HepG2 (cell line): ENCODE results near the gene OGG1. TPM values are rescaled to one million over a fixed set of nuclear protein-coding genes. Genes with fewer than 3 reads are reported as not detected.

Source experiments
- ATAC-seq: fragments of 200-7000 bp; cut with Tn5 transposase; 3 replicates; pipeline ENCODE4 v1.9.1; 2020; ENCODE audit warnings: mild to moderate bottlenecking, moderate library complexity
- BruUV-seq: library from RNA; stranded (reverse); fragments of 400-500 nt; replicated peaks from 2 replicates; lab custom pipeline; 2021; lab: Mats Ljungman, UMichigan
- CTCF ChIA-PET: fragments of 300-600 bp; formaldehyde crosslinking; extraction: SDS; loops from one replicate; lab custom pipeline; 2021; ENCODE audit warnings: low total read pairs, inconsistent platforms, low intra/inter-chr PET ratio; lab: Yijun Ruan, JAX
- POLR2A ChIA-PET: fragments of 350-600 bp; sonication (Branson Sonifier 250); formaldehyde crosslinking; loops from one replicate; lab custom pipeline; 2020; ENCODE audit warnings: antibody characterized with exemption, inconsistent platforms; lab: Yijun Ruan, JAX
- DNase-seq: peaks from one replicate; pipeline ENCODE4 v3.0.0-alpha.2; 2015; ENCODE audit warnings: low spot score
- FAIRE-seq: peaks from 3 replicates; lab custom pipeline; 2011; peaks lifted over from hg19 to GRCh38; lab: Jason Lieb, UNC
- H2AFZ ChIP-seq: one replicate; pipeline ENCODE4 v1.6.1; 2011; ENCODE audit warnings: low read length, inconsistent platforms
- H3K27ac ChIP-seq: fragments of 300-600 bp; 3 replicates; pipeline ENCODE4 v1.8.0; 2011; ENCODE audit warnings: mixed run types, mild to moderate bottlenecking, mixed read lengths, low read length, inconsistent platforms; ENCODE audit not compliant: insufficient read depth; ENCODE audit errors: extremely low read length
- H3K27me3 ChIP-seq, 2 experiments: fragments of 200-600 bp in 1 of 2; 2 replicates in 1 of 2; 3 replicates in 1 of 2; pipeline versions ENCODE4 v1.6.0 to v1.8.0; 2011; ENCODE audit warnings: low read length in 2 of 2, mild to moderate bottlenecking in 2 of 2, moderate library complexity in 2 of 2, inconsistent platforms in 1 of 2; ENCODE audit not compliant: insufficient read depth in 2 of 2, control insufficient read depth in 1 of 2
- H3K36me3 ChIP-seq, 2 experiments: fragments of 200-600 bp in 1 of 2; replicated peaks in 1 of 2; 2 replicates in 1 of 2; 3 replicates in 1 of 2; pipeline versions ENCODE4 v1.5.1 to v1.8.0; 2011; ENCODE audit warnings: low read length in 2 of 2, inconsistent platforms in 1 of 2; ENCODE audit not compliant: insufficient read depth in 2 of 2, control insufficient read depth in 1 of 2
- H3K4me1 ChIP-seq: 2 replicates; pipeline ENCODE4 v1.5.1; 2012; ENCODE audit warnings: low read length, inconsistent platforms; ENCODE audit not compliant: insufficient read depth
- H3K4me2 ChIP-seq: 2 replicates; pipeline ENCODE4 v1.6.0; 2011; ENCODE audit warnings: low read depth, low read length, inconsistent platforms
- H3K4me3 ChIP-seq, 3 experiments: fragments of 200-600 bp in 1 of 3; sonication (generic), shearing (Covaris generic) in 1 of 3; replicated peaks in 1 of 3; 2 replicates each; pipeline ENCODE4 v1.5.1; 2011 to 2016; ENCODE audit warnings: low read length in 3 of 3, inconsistent platforms in 2 of 3, low read depth in 2 of 3, mild to moderate bottlenecking in 2 of 3, control low read depth in 1 of 3, mixed read lengths in 1 of 3; ENCODE audit not compliant: insufficient read depth in 1 of 3
- H3K79me2 ChIP-seq: one replicate; pipeline ENCODE4 v1.6.1; 2011; ENCODE audit warnings: low read length, inconsistent platforms; ENCODE audit not compliant: insufficient read depth
- H3K9ac ChIP-seq: 2 replicates; pipeline ENCODE4 v1.6.0; 2011; ENCODE audit warnings: mild to moderate bottlenecking, low read depth, low read length, inconsistent platforms; ENCODE audit not compliant: insufficient read depth
- H3K9me3 ChIP-seq: 2 replicates; pipeline ENCODE4 v1.5.1; 2012; ENCODE audit warnings: mild to moderate bottlenecking, low read length
- H4K20me1 ChIP-seq: 2 replicates; pipeline ENCODE4 v1.6.0; 2011; ENCODE audit warnings: inconsistent platforms, mild to moderate bottlenecking, low read length, moderate library complexity; ENCODE audit not compliant: insufficient read depth
- HOXD1 ChIP-seq: sonication (generic); formaldehyde crosslinking; IDR thresholded peaks from 2 replicates; pipeline ENCODE4 v1.5.0; 2020; ENCODE audit warnings: missing genetic modification reagents
- IRX3 ChIP-seq: sonication (generic); formaldehyde crosslinking; IDR thresholded peaks from 2 replicates; pipeline ENCODE4 v1.8.1; 2023; ENCODE audit warnings: mild to moderate bottlenecking, low read depth, missing genetic modification reagents, borderline replicate concordance
- JUND ChIP-seq: sonication (generic); formaldehyde crosslinking; IDR thresholded peaks from 2 replicates; pipeline ENCODE4 v1.8.0; 2022; ENCODE audit warnings: mild to moderate bottlenecking, missing genetic modification reagents
- MLLT10 ChIP-seq: sonication (generic); formaldehyde crosslinking; IDR thresholded peaks from 2 replicates; pipeline ENCODE4 v1.4.0; 2020; ENCODE audit warnings: missing genetic modification reagents
- MXD4 ChIP-seq: IDR thresholded peaks from 2 replicates; pipeline ENCODE4 v1.6.1; 2016; ENCODE audit warnings: mild to moderate bottlenecking, missing biosample characterization, missing genetic modification reagents
- PLRG1 ChIP-seq: fragments of 450-650 bp; conservative IDR thresholded peaks from 2 replicates; pipeline ENCODE4 v1.6.1; 2016
- SAFB2 ChIP-seq: sonication (generic); formaldehyde crosslinking; IDR thresholded peaks from 2 replicates; pipeline ENCODE4 v1.5.1; 2020; ENCODE audit warnings: missing genetic modification reagents, low read depth, mild to moderate bottlenecking, borderline replicate concordance
- TBX2 ChIP-seq: sonication (generic); formaldehyde crosslinking; IDR thresholded peaks from 2 replicates; pipeline ENCODE4 v1.5.0; 2020; ENCODE audit warnings: missing genetic modification reagents, mild to moderate bottlenecking, borderline replicate concordance
- U2AF2 ChIP-seq: fragments of 200-400 bp; formaldehyde crosslinking; IDR thresholded peaks from 2 replicates; pipeline ENCODE4 v1.6.1; 2017; ENCODE audit warnings: low read depth, mild to moderate bottlenecking, low read length
- WIZ ChIP-seq: sonication (generic); formaldehyde crosslinking; IDR thresholded peaks from 2 replicates; pipeline ENCODE4 v1.5.1; 2020; ENCODE audit warnings: mild to moderate bottlenecking, missing genetic modification reagents
- ZNF777 ChIP-seq: sonication (generic); formaldehyde crosslinking; IDR thresholded peaks from 2 replicates; pipeline ENCODE4 v1.4.0; 2020; ENCODE audit warnings: missing genetic modification reagents
- WGBS: methylation state at CpG from one replicate; pipeline ENCODE4 v1.1.6; 2017; ENCODE audit warnings: low lambda C conversion rate; 5-methylcytosine and 5-hydroxymethylcytosine counted together
- in situ Hi-C: cut with HindIII; loops from 2 replicates; pipeline ENCODE4 v1.10.0; 2017; ENCODE audit warnings: low pct_unique_long_range_greater_than_20kb; ENCODE audit not compliant: extremely low pct_ligation_motif_present
- intact Hi-C: fragments of 100-400 bp; cut with micrococcal nuclease; formaldehyde crosslinking; loops from one replicate; pipeline ENCODE4 v1.10.0; 2022; ENCODE audit not compliant: unreplicated experiment
- polyA plus RNA-seq, 8 experiments: library from polyadenylated mRNA; depleted of rRNA in 3 of 8; stranded (reverse) in 7 of 8; unstranded in 1 of 8; fragments of >200 nt; fragmentation: Illumina TruSeq in 4 of 8; extraction: Trizol in 4 of 8; gene quantifications; 2 replicates each; pipeline versions ENCODE4 v1.2.1 to v1.2.3, GENCODE V29; 2011 to 2016; ENCODE audit warnings: low read depth in 4 of 8, missing spikeins in 1 of 8, mixed read lengths in 1 of 8; ENCODE audit not compliant: insufficient read depth in 1 of 8
- total RNA-seq, 5 experiments: library from RNA; depleted of rRNA; stranded (reverse); fragments of >200 nt; fragmentation: Illumina TruSeq; extraction: Trizol; gene quantifications; 2 replicates each; pipeline ENCODE4 v1.2.3, GENCODE V29; 2016; ENCODE audit warnings: low read depth in 1 of 5
- TF ChIP-seq, protein P1 (sequence below): sonication (generic); formaldehyde crosslinking; IDR thresholded peaks from 2 replicates; pipeline ENCODE4 v1.4.0; 2020; ENCODE audit warnings: missing genetic modification reagents
- TF ChIP-seq, protein P2 (sequence below): sonication (generic); formaldehyde crosslinking; IDR thresholded peaks from 2 replicates; pipeline ENCODE4 v1.5.0; 2020; ENCODE audit warnings: missing genetic modification reagents, mild to moderate bottlenecking, borderline replicate concordance

Gene OGG1
- total and polyA plus RNA-seq, 2 of the 13 experiments (the other 11 are each of a cell fraction or from before 2014, with no cell fraction given) = 28.7 to 33.2 TPM

- peak overlapping the region; percentile 51 to 96 (median 70); a peak in 5 of 6 replicates for H3K4me3 ChIP-seq
- intact Hi-C loops = loop anchor here (1.0 to 2.0 kb wide), 2 partner anchors 19 to 62 kb away; partner anchors contain the start of genes ARPC4, OGG1 and TADA3
- H3K27ac ChIP-seq = no peak overlapping the region
- no peaks in the 10 kb centered on the region; a peak in 1 of 5 replicates for H3K27me3 ChIP-seq
- TF ChIP-seq SAFB2 (CRISPR knock-in tag) (0 out of 2 replicates have a peak, but pooled peaks have one; percentile 6), PLRG1 (no peak), HOXD1 (CRISPR knock-in tag) (peak; percentile 1; the same call in 1 of the 2 replicates)
- H3K9ac ChIP-seq = peak overlapping the region; percentile 18; the same call in 1 of the 2 replicates
- WGBS = under 1% methylated on average over 17 of the region's 17 CpGs
- no peak for DNase-seq
- peak overlapping the region; percentile 82 for H2AFZ ChIP-seq
- ChIA-PET CTCF (no interaction called here), POLR2A (interaction anchor here (0.7 to 4.3 kb wide), 6 partner anchors 19 to 411 kb away, joined by 3 to 40 read pairs (median 9); partner anchors contain the start of genes ARPC4, CAMK1, OGG1 and TADA3)
- H3K36me3 ChIP-seq = peaks cover 4 to 26% of the 10 kb centered on the region in 2 experiments; a peak in 4 of 5 replicates
- H3K9me3 ChIP-seq = no peaks in the 10 kb centered on the region
- H3K79me2 ChIP-seq = peaks cover 24% of the 10 kb centered on the region
- H4K20me1 ChIP-seq = peaks cover 6% of the 10 kb centered on the region
- H3K4me2 ChIP-seq = peak overlapping the region; percentile 75
- BruUV-seq = no TSS peak
- in situ Hi-C loops = no loop called here
- FAIRE-seq = peak; percentile 68
- peak; percentile 77 for ATAC-seq
- H3K4me1 ChIP-seq = peaks cover 31% of the 10 kb centered on the region
These were observed 19.0 kb upstream of the OGG1 start for GRCh38 chr3:9730657-9731205.

DNA sequence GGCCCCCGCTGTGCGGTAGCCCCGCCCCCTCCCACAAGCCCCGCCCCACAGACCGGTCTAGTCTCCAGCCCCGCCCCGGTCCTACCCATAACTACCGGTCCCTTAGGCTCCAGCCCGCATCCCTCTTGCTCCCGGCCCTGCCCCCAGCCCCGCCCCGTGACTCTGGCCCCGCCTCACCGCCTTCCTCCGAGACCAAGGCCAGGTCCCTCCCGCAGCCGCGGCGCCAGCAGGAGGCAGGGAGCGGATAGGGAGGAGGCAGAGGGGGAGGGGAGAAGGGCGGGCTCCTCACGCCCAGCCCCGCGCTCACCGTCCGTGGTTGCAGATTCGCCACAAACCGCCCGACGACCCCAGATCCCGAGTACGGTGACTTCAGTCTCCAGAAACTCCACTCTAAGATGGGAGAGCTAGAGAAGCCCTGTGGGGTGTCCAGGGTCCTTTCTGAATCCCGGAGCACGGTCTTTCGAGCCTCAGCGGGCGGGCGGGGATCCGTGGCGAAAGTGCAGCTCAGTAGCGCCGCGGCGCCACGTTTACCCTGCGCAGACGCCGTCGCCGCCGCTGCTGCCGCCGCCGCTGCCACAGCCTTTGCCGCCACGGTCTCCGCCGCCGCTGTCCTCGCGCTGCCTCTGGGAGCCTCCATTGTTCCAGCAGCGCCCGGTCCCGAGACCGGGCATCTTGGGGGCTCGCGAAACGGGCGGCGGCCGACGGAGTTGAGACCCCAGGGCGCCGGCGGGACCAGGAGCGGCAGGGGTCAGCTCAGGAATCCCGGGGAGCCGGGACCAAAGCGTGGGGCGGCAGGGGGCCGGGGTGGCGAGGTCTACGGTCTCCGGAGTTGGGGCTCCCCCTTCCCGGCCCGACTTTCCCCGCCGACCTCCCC, 18.3 kb upstream of the OGG1 start, which contains the start of gene BRPF1:
Gene BRPF1, plus strand, starts transcription at position 530 of the 874 bp plus-strand sequence. CDS start 2,406 bp downstream, outside the sequence.
- DNase-seq (peak; percentile 95), FAIRE-seq (peak; percentile 76), ATAC-seq (peak; percentile 95)
- H3K27me3 ChIP-seq = no peaks in the 10 kb centered on the region; a peak in 1 of 5 replicates
- intact Hi-C loops (loop anchor here (1.0 to 2.0 kb wide), 2 partner anchors 18 to 61 kb away; partner anchors contain the start of genes ARPC4, OGG1 and TADA3), in situ Hi-C loops (no loop called here)
- peaks cover 31% of the 10 kb centered on the region for H3K4me1 ChIP-seq
- peak within 1 kb of the TSS; percentile 90 for H3K4me2 ChIP-seq
- peak within 1 kb of the TSS; percentile 100 for H3K9ac ChIP-seq
- CTCF ChIA-PET = no interaction called here
- peaks cover 6% of the 10 kb centered on the region for H4K20me1 ChIP-seq
- no peaks in the 10 kb centered on the region for H3K9me3 ChIP-seq
- WGBS = 3% methylated on average over 10 of the region's 88 CpGs
- H3K27ac ChIP-seq = peak within 1 kb of the TSS; percentile 99
- peak within 1 kb of the TSS; percentile 85 for H2AFZ ChIP-seq
- BruUV-seq = no TSS peak
- POLR2A ChIA-PET = interaction anchor here (1.1 to 4.3 kb wide), 6 partner anchors 19 to 410 kb away, joined by 3 to 40 read pairs (median 9); partner anchors contain the start of genes ARPC4, CAMK1, OGG1 and TADA3
- H3K4me3 ChIP-seq = peak within 1 kb of the TSS; percentile 89 to 99 (median 96)
- H3K36me3 ChIP-seq = peaks cover 7 to 31% of the 10 kb centered on the region in 2 experiments; a peak in 4 of 5 replicates
- peaks cover 24% of the 10 kb centered on the region for H3K79me2 ChIP-seq
- TF ChIP-seq MXD4 (CRISPR knock-in tag) (peak; percentile 60; the same call in 1 of the 2 replicates), WIZ (CRISPR knock-in tag) (0 out of 2 replicates have a peak, but pooled peaks have one; percentile 43), MLLT10 (CRISPR knock-in tag) (no peak), JUND (CRISPR knock-in tag) (no peak), IRX3 (CRISPR knock-in tag) (no peak), ZNF777 (CRISPR knock-in tag) (peak; percentile 62), U2AF2 (no peak), TBX2 (peak; percentile 86; the same call in 1 of the 2 replicates)
- TF ChIP-seq, protein P1, sequence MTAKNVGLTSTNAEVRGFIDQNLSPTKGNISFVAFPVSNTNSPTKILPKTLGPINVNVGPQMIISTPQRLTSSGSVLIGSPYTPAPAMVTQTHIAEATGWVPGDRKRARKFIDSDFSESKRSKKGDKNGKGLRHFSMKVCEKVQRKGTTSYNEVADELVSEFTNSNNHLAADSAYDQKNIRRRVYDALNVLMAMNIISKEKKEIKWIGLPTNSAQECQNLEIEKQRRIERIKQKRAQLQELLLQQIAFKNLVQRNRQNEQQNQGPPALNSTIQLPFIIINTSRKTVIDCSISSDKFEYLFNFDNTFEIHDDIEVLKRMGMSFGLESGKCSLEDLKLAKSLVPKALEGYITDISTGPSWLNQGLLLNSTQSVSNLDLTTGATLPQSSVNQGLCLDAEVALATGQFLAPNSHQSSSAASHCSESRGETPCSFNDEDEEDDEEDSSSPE (CRISPR knock-in tag) = peak; percentile 88
- TF ChIP-seq, protein P2, sequence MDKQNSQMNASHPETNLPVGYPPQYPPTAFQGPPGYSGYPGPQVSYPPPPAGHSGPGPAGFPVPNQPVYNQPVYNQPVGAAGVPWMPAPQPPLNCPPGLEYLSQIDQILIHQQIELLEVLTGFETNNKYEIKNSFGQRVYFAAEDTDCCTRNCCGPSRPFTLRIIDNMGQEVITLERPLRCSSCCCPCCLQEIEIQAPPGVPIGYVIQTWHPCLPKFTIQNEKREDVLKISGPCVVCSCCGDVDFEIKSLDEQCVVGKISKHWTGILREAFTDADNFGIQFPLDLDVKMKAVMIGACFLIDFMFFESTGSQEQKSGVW (CRISPR knock-in tag) = no peak
